NCI-H226 (cell line): ENCODE measurements around the gene OBSCN.

Experiments
- DNase-seq: peaks from one replicate; pipeline ENCODE4 v3.0.0-alpha.2; 2015

OBSCN gene

GRCh38 chr1:228360533-228361313 lies 152.9 kb downstream of the OBSCN start:
- DNase-seq, result no peak

- DNase-seq, result no peak
Measured at GRCh38 chr1:228361314-228362140, 153.7 kb downstream of the OBSCN start.

GRCh38 chr1:228362141-228362883 lies 154.5 kb downstream of the OBSCN start:
- no peak for DNase-seq

DNA sequence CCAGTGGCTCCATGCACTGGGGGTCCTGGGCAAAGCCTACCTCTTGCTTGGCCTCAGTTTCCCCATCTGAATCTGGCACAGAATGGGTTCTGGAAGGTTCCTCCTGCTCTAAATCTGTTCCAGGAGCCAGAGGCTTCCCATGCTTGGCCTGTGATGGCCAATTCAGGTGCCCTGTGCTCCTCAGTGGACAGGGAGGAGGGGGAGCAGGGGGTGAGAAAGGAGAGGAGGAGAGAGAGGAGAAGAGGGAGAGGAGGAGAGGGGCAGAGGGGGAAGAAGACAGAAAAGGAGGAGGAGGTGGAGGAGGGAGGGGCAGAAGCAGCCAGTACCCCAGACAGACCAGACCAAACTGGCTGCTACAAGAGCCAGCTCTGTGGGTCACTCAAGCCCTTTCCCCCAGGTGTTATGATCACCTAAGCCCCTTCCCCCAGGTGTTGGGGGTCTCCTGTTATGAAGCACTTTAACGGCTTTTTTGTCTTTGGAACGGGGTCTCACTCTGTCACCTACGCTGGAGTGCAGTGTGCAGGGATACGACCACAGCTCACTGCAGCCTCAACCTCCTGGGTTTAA lies 155.1 kb downstream of the OBSCN start:
- DNase-seq, result no peak

GRCh38 chr1:228363686-228364067 lies 155.8 kb downstream of the OBSCN start:
- no peak for DNase-seq

DNA sequence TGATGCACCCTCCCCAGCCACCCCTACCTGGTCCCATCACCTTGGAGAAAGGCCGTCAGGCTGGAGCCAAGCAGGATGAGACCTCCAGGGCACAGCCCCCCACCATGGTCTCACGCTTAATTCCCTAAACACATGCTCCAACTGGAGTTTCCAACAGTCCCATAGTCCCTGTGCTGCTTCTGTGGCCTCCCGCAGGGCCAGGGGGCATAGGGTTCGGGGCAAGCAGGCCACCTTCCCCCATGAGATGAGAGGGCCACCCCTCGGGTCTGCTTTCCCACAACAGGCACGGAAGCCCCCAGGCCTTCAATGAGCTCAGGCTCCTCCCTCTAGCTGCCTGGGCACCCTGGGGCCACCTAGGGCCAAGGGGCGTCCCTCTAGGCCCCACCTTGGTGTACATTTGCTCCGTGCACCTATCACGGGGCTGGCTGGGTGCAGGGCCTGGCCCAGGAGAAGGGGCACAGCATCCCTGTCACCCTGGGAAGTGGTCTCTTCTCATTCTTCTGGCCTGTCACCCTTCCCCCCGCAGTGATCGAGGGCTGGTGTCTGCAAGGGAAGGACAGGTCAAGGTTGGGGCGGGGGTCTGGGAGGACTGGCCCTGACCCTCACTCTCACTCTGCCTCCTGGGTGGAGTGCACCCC lies 156.3 kb downstream of the OBSCN start:
- DNase-seq, result no peak

DNA sequence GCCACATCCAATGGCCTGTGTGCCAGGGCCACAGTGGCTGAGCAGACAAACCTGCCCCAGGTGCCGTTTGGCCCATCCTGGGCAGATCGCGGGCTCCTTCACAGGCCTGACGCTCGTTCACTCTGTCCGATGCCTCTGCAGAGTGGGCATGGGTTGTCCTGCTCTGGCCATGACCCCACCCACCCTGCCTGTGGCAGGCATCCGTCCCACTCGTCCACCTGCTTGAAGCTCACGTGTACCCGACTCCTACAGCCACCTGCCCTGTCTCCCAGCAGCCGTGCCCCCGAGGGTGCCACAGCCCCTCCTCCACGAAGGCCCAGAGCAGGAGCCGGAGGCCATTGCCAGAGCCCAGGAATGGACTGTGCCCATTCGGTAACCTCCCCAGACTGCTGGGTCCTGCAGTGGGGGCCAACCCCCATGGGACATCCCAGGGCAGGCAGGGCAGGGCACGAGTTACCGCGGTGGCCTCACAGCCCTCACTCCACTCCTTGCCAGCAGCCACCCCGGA lies 156.9 kb downstream of the OBSCN start:
- no peak for DNase-seq

- DNase-seq, result no peak
Measured at GRCh38 chr1:228365271-228366061, 157.6 kb downstream of the OBSCN start.

- no peak for DNase-seq
Measured at GRCh38 chr1:228366062-228366865, 158.4 kb downstream of the OBSCN start.

- DNase-seq, result no peak
Measured at GRCh38 chr1:228366866-228367741, 159.3 kb downstream of the OBSCN start.

DNA sequence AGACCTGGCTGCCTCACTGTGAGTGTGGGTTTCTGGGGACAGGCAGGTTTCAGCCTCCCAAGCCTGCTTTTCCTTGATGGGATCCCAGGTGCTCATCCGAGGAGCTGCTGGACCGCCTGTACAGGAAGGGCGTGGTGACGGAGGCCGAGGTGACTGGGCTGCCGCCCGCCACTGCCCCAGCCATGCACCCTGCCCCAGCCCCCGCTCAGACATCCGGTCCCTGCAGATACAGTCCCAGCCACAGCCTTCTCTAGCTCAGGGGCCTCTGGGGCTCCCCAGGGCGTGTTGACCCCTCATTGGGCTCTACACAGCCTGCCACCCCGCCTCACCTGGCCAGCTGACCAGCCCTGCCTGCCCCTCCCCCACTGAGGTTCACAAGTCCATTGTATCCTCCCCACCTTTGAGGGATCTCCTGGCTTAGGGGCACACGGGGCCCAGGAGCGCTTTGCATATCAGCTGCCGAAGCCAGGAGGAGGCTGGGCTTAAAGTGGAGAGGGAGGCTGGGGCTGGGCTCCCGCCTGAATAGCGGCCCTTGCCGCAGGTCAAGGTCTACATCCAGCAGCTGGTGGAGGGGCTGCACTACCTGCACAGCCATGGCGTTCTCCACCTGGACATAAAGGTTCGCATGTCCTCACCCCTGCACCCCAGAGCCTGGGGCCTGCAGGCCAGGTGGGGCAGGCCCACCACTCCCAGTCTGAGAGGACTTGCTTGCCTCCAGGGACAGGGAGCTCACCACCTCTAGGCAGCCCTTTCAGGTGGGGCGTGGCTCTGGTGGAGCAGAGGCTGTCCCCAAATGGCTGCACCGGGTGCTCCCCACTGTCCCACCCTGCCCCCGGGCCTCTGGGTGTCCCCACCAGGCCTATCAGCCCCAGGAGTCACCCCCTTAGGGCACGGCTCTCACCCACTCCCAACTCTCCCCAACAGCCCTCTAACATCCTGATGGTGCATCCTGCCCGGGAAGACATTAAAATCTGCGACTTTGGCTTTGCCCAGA lies 160.3 kb downstream of the OBSCN start:
- no peak for DNase-seq

DNA sequence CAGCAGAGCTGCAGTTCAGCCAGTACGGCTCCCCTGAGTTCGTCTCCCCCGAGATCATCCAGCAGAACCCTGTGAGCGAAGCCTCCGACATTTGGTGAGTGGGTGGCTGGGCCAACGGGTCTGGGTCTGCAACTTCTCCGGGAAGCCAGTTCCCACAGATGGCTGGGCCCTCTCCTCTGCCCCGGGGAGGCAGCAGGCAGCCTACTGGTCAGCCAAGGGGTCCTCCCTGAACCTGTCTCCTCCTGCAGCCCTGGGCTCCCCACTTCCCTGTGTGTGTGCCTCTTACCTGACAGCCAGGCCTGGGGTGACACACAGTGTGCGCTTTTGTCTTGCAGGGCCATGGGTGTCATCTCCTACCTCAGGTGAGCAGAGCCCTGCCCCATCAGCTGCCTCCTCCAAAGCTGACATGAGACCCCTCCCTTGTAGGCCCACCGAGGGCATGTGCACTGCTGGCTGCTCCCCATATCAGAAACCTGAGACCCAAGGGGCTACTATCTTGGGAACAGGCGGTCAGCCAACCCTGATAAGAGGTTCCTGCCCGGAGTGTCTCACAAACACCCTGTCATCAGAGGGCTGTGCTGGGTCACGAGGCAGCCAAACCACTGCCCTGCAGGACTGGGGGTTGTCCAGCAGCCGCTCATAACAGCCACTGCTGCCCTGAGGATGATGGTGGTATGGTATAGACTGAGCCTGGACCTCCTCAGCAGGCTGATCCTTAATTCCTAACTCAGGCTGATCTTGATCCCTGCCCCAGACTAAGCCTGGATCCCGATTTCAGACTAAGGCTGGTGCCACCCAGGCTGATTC lies 161.2 kb downstream of the OBSCN start:
- DNase-seq, result no peak

DNA sequence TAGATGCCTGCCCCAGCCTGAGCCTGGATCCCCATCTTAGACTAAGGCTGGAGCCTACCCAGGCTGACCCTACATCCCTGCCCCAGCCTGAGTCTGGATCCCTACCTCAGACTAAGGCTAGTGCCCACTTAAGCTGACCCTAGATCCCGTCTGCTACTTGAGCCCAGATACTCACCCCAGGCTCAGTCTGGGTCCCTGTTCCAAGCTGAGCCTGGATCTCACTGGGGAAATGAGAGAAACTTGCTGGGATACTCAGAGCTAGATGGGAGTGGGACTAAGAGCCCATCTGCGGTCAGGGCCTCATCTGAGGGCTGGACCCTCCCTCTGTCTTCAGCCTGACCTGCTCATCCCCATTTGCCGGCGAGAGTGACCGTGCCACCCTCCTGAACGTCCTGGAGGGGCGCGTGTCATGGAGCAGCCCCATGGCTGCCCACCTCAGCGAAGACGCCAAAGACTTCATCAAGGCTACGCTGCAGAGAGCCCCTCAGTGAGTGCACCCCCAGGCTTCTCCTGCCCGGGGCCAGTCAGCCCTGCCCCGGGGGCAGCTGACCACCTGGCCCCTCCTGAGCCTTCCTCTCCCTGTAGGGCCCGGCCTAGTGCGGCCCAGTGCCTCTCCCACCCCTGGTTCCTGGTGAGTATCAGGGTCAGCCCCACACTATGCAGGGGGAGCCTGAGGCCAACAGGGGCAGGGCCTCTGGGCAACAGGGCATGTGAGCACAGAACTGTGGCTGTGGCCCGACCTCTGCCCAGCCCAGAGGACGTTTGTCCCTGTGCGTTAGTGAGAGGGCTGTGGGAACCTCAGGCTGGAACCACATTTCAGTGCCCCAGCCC lies 162.0 kb downstream of the OBSCN start:
- no peak for DNase-seq

- DNase-seq, result no peak
Measured at GRCh38 chr1:228370439-228370940, 162.6 kb downstream of the OBSCN start.

DNA sequence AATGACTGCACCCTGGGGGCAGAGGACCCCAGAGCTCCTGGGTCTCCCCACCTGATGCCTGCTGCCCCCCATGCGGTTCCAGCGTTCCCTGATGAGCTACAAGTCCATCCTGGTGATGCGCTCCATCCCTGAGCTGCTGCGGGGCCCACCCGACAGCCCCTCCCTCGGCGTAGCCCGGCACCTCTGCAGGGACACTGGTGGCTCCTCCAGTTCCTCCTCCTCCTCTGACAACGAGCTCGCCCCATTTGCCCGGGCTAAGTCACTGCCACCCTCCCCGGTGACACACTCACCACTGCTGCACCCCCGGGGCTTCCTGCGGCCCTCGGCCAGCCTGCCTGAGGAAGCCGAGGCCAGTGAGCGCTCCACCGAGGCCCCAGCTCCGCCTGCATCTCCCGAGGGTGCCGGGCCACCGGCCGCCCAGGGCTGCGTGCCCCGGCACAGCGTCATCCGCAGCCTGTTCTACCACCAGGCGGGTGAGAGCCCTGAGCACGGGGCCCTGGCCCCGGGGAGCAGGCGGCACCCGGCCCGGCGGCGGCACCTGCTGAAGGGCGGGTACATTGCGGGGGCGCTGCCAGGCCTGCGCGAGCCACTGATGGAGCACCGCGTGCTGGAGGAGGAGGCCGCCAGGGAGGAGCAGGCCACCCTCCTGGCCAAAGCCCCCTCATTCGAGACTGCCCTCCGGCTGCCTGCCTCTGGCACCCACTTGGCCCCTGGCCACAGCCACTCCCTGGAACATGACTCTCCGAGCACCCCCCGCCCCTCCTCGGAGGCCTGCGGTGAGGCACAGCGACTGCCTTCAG lies 163.3 kb downstream of the OBSCN start:
- DNase-seq, result no peak
